DMS 273 (cell line): ENCODE results near the gene JAZF1.

Experiments
- DNase-seq: peaks from one replicate; lab custom pipeline; 2025; ENCODE audit not compliant: unreplicated experiment; lab: John Stamatoyannopoulos, UW

The JAZF1 gene

GRCh38 chr7:27991006-27991528 lies 189.5 kb downstream of the JAZF1 start:
- DNase-seq, result peak; percentile 46

DNA sequence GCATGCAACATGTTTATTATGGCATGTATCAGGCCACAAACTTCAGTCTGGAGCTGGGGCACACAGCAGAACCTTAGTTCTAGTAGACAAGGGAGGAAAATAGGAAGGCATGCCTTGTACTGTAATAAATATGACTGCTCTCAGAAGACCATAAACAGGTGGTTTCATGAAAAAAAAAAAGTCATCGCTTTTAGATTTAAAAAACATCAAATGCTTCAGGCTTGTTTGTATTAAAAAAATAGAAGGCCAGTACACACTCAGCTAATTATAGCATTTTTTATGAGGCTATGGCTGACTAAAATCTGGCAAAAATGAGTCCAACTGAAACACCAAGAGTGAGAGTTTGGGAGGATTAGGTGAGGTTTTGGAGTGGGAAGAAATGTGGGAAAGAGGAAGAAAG lies 204.1 kb downstream of the JAZF1 start:
- DNase-seq, result no peak

DNA sequence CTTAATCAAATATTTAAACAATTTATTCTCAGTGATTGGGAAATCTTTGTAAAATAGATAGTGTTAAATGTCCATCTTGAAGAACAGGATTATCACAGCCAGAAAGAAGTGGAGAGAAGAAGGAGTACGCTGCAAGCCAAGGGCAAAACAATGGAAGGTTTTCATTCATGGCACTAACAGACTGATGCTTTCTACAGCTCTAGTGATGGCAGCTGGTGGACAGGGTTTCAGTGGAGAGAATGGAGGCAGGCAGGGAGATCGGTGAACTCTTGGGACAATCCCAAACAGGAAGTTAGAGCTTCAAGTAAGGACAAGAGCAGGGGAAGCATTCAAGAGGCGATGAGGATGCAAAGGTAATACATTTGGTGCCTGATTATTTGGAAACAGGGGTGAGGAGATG lies 207.0 kb downstream of the JAZF1 start:
- DNase-seq, result no peak

- DNase-seq, result no peak
Measured at GRCh38 chr7:27972276-27972675, 208.3 kb downstream of the JAZF1 start.

DNA sequence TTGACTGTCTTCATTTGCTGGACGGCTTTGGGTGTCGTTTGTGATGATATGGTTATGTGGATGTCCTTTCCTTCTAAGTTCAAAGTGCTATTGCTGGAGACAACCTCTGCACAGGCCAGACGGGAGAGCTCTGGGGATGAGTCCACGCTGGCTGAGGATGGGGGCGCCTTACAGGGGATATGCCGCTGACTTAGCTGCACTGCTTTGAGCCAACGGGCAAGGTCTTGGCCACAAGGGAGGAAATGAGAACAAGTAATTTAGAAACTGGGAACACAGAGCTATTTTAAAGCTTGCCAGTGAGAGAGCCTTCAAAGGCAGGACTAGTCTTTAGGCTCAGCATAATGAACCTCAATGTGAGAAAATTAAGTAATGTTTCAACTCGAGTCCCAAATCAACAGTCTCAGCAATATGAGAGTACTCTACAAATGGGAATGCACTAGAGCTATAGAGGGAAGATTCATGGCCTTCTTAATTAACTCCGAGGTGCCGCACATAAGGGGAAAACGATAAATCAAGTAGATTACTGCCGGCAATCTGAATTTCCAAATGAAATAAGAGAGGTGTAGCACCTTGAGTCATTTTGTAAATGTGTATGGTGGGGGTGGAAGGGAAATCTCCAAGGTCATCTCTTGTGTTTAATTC lies 209.3 kb downstream of the JAZF1 start:
- DNase-seq, result no peak

DNA sequence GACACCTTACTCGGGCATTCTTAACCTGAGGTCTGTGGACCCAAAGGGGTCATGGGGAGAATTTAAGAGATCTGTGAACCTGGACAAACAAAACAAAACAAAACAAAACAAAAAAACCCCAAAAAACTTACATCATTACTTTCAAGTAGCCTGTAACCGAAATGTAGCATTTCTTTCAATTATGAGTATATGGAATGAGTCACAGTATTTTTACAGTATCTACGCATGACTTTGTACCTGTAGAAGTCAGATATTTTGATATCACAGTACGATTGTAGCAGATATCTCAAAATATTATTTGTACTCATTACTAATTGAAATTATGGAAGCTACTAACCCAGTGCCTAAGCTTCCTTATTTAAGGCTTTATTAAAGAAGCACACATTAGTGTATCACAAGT lies 210.2 kb downstream of the JAZF1 start:
- no peak for DNase-seq

GRCh38 chr7:27969346-27969745 lies 211.2 kb downstream of the JAZF1 start:
- DNase-seq, result no peak

DNA sequence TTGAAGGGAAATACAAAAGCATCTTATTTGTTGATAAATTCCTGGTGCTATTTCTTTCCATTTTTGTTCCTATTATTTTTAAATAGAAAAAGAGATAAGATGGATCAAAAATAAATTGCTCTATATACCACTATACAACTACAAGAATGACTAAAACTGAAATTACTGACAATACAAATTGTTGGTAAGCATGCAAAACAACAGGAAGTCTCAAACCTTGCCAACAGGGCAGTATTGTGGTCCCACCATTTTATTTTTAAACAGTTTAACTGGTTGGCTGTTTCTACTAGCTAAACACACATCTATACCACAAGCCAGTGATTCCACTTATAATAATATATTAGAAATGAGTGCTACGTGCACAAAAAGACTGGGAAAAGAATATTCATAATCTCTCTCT lies 213.0 kb downstream of the JAZF1 start:
- no peak for DNase-seq

DNA sequence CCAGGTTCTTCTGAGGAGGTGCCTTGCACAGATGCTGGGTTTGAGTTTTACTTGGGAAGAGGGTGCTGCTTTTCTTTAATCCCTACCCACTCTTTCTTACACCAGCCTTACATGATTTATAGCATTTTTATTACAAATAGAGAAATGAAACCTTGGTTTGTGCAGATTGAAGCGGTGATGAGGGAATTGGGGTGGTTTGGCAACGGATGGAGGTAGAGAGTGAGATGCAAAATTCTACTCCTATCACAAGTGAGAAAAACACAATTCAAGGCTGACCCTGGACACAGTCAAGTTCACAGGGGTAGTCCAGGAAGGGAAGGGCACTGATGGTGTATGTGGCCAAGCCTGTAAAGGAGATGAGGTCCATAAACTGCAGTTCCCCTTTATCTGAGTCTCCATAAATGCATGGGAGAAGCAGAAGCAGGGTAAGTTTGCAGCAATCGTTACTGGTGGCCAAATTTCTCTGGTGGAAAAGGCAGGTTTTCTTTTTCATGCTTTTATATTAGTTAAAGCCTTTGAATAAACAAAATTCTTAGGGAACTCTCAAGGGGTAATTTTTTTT lies 214.3 kb downstream of the JAZF1 start:
- DNase-seq, result no peak

DNA sequence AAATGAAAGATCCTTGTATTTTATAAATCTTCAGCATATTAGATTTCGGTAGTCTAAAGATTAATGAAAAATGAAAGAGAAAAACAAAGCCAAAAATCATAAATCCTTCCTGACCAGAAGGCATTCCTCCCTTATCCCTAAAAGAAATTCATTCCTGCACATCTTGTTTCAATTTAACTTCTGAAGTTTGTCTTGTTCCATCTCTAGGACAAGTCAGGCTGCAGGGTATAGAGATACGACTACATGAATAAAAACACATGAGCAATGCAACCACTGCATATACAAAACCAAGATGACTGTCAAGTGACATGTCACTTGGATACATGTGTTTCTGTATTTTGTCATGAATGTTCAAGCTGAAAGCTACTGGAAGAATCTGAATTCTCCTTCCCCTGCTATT lies 214.9 kb downstream of the JAZF1 start:
- DNase-seq, result no peak

DNA sequence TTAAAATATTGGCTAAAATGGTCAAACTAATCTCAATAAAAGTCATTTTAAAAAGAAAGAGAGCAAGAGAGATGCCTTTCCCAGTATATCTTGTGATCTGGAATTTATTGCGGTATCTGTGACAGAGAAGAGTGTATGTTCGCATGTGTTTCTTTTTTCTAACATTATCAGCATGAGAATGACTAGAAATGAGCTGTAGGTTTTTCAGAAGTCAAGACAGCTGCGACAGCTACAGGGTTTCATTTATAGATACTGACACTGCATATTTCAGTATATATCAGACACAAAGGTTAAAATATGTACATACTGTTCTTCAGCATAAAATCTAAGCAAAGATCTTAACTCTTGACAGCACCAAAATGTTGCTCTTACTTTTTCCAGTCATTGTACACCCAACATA lies 215.8 kb downstream of the JAZF1 start:
- DNase-seq, result no peak

- DNase-seq, result no peak
Measured at GRCh38 chr7:27963056-27963455, 217.5 kb downstream of the JAZF1 start.

GRCh38 chr7:27962273-27962672 lies 218.3 kb downstream of the JAZF1 start:
- no peak for DNase-seq

GRCh38 chr7:27961255-27961654 lies 219.3 kb downstream of the JAZF1 start:
- DNase-seq, result no peak

GRCh38 chr7:27960415-27960814 lies 220.2 kb downstream of the JAZF1 start:
- DNase-seq, result no peak

GRCh38 chr7:27958933-27959548 lies 221.6 kb downstream of the JAZF1 start:
- no peak for DNase-seq

DNA sequence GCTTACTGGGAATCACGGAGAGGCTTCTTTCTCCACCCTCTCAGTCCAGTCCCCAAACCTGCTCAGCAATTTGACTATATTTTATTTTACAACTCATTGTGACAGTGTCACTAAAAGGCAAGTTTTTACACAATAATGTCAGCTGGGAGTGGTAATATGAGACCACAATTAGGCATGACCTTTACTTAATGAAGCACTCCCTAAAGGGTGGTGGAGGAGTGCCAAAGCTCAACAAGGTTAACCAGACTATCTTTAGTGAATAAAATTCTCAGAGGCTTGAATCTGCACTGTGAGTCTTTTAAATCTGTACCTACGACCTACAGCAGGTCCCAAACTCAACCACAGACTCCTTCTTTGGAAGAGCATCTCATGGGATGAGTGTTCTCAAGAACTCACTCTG lies 225.0 kb downstream of the JAZF1 start:
- DNase-seq, result peak; percentile 16

- DNase-seq, result no peak
Measured at GRCh38 chr7:27955011-27955410, 225.6 kb downstream of the JAZF1 start.

DNA sequence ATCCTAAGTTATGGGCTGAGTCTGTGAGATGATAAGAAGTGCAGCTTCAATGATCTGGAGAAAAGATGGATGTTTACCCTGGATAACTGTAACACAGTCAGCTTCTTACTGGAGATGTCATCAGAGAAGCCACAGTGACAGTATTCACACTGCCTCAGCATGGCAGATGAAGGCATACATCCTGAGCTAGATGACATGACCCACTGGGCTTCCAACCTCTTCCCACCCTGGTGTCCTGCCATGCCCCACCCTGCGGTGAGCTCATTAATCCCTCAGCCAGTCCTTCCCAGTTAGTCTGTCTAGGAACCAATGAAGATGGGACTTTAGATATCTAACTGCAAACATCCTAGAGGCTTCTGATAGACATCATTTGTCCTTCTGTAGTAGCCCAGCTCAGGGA lies 226.8 kb downstream of the JAZF1 start:
- DNase-seq, result no peak

GRCh38 chr7:27953361-27953760 lies 227.2 kb downstream of the JAZF1 start:
- DNase-seq, result no peak

GRCh38 chr7:27952456-27953285 lies 227.9 kb downstream of the JAZF1 start:
- no peak for DNase-seq

- DNase-seq, result no peak
Measured at GRCh38 chr7:27950123-27950522, 230.5 kb downstream of the JAZF1 start.
